K562 (cell line): ENCODE data around the gene SCARF1. TPM values are rescaled to one million over a fixed set of nuclear protein-coding genes. Genes with fewer than 3 reads are reported as not detected.

Source experiments
- ADNP ChIP-seq: fragments of 200-800 bp; sonication (Bioruptor generic); IDR thresholded peaks from 2 replicates; pipeline ENCODE4 v1.6.1; 2016; ENCODE audit warnings: missing genetic modification characterization, missing compliant biosample characterization
- ATF1 ChIP-seq, 2 experiments: fragments of 450-650 bp in 1 of 2; IDR thresholded peaks; 2 replicates each; pipeline ENCODE4 v1.6.1; 2016; ENCODE audit warnings: missing compliant biosample characterization in 1 of 2, missing genetic modification characterization in 1 of 2
- CBX8 ChIP-seq: fragments of 200-600 bp; sonication (generic); IDR thresholded peaks from 2 replicates; pipeline ENCODE4 v1.6.1; 2012; ENCODE audit warnings: borderline replicate concordance, mixed run types, low read depth, mild to moderate bottlenecking, moderate library complexity, mixed read lengths, low read length, control low read depth, inconsistent platforms; ENCODE audit not compliant: poor library complexity, severe bottlenecking; ENCODE audit errors: extremely low read depth
- ETV5 ChIP-seq: sonication (generic); formaldehyde crosslinking; IDR thresholded peaks from 2 replicates; pipeline ENCODE4 v1.4.0; 2020; ENCODE audit warnings: low read depth, mild to moderate bottlenecking, missing genetic modification reagents
- FOXP1 ChIP-seq: sonication (generic); formaldehyde crosslinking; IDR thresholded peaks from 2 replicates; pipeline ENCODE4 v1.8.0; 2022; ENCODE audit warnings: mild to moderate bottlenecking, missing genetic modification reagents
- GABPA ChIP-seq: fragments of 200-800 bp; sonication (Bioruptor generic); conservative IDR thresholded peaks from 2 replicates; pipeline ENCODE4 v1.6.1; 2016; ENCODE audit warnings: low read depth, missing genetic modification characterization, missing compliant biosample characterization
- HDAC6 ChIP-seq: IDR thresholded peaks from 2 replicates; pipeline ENCODE4 v1.6.1; 2012; ENCODE audit warnings: low read depth, mild to moderate bottlenecking, control low read depth, inconsistent platforms, low read length, moderate library complexity
- JUN ChIP-seq, 2 experiments: sonication (generic) in 1 of 2; formaldehyde crosslinking in 1 of 2; IDR thresholded peaks; 2 replicates each; pipeline versions ENCODE4 v1.6.1 to v1.8.0; 2012 to 2022; ENCODE audit warnings: borderline replicate concordance in 2 of 2, mild to moderate bottlenecking in 2 of 2, improper control_type of control experiment in 1 of 2, low read depth in 1 of 2, low read length in 1 of 2, missing genetic modification reagents in 1 of 2
- MYBL2 ChIP-seq, 2 experiments: fragments of 450-650 bp in 1 of 2; sonication (generic) in 1 of 2; formaldehyde crosslinking in 1 of 2; IDR thresholded peaks; 2 replicates each; pipeline versions ENCODE4 v1.6.1 to v1.8.1; 2017 to 2022; ENCODE audit warnings: borderline replicate concordance in 1 of 2, inconsistent platforms in 1 of 2, low read depth in 1 of 2, mild to moderate bottlenecking in 1 of 2, missing genetic modification reagents in 1 of 2, moderate library complexity in 1 of 2
- NFE2 ChIP-seq: IDR thresholded peaks from 2 replicates; pipeline ENCODE4 v1.6.1; 2014; ENCODE audit warnings: antibody characterized with exemption, low read depth
- SIN3A ChIP-seq, 2 experiments: fragments of 150-350 bp in 1 of 2; IDR thresholded peaks; 2 replicates each; pipeline ENCODE4 v1.6.1; 2011 to 2016; ENCODE audit warnings: borderline replicate concordance in 2 of 2, low read depth in 2 of 2, low read length in 2 of 2, mild to moderate bottlenecking in 2 of 2, moderate library complexity in 2 of 2; ENCODE audit not compliant: control insufficient read depth in 1 of 2
- SMAD1 ChIP-seq: fragments of 150-350 bp; IDR thresholded peaks from 2 replicates; pipeline ENCODE4 v1.6.1; 2014; ENCODE audit warnings: low read length, low read depth; ENCODE audit not compliant: partially characterized antibody
- SOX6 ChIP-seq: fragments of 450-650 bp; IDR thresholded peaks from 2 replicates; pipeline ENCODE4 v1.6.1; 2014; ENCODE audit warnings: mild to moderate bottlenecking
- TGIF2 ChIP-seq: sonication (generic); formaldehyde crosslinking; IDR thresholded peaks from 2 replicates; pipeline ENCODE4 v1.8.1; 2022; ENCODE audit warnings: mild to moderate bottlenecking, missing genetic modification reagents, moderate library complexity
- ZBED1 ChIP-seq: IDR thresholded peaks from 2 replicates; pipeline ENCODE4 v1.6.1; 2014
- ZNF79 ChIP-seq: fragments of 250-450 bp; sonication (Bioruptor Pico); IDR thresholded peaks from 2 replicates; pipeline ENCODE4 v1.4.0; 2020; ENCODE audit warnings: low read depth, mild to moderate bottlenecking, moderate library complexity
- polyA plus RNA-seq, 8 experiments: library from polyadenylated mRNA; depleted of rRNA in 4 of 8; stranded (reverse) in 5 of 8; unstranded in 3 of 8; fragments of >200 nt; fragmentation: Nextera tagmentation in 2 of 8; fragmentation: Illumina TruSeq in 1 of 8; extraction: Ambion mirVana in 2 of 8; extraction: Trizol in 1 of 8; gene quantifications; 2 replicates each; pipeline versions ENCODE4 v1.2.1 to v1.2.3, GENCODE V29; 2011 to 2014; ENCODE audit warnings: inconsistent platforms in 1 of 8, missing spikeins in 1 of 8
- total RNA-seq, 7 experiments: library from RNA; depleted of rRNA in 6 of 7; stranded (reverse); fragments of >200 nt in 6 of 7; fragmentation: Illumina TruSeq in 2 of 7; extraction: Trizol in 2 of 7; gene quantifications; 2 replicates each; pipeline versions ENCODE4 v1.2.1 to v1.2.3, GENCODE V29; 2011 to 2021; ENCODE audit warnings: low replicate concordance in 1 of 7
- TF ChIP-seq, protein P1 (sequence below), 2 experiments: fragments of 450-650 bp in 1 of 2; sonication (generic) in 1 of 2; formaldehyde crosslinking in 1 of 2; IDR thresholded peaks in 1 of 2; conservative IDR thresholded peaks in 1 of 2; 2 replicates each; pipeline versions ENCODE4 v1.6.1 to v1.8.1; 2016 to 2023; ENCODE audit warnings: mild to moderate bottlenecking in 2 of 2, moderate library complexity in 2 of 2, inconsistent platforms in 1 of 2, missing genetic modification reagents in 1 of 2
- TF ChIP-seq, protein P2 (sequence below): fragments of 450-650 bp; IDR thresholded peaks from 2 replicates; pipeline ENCODE4 v1.6.1; 2017; ENCODE audit warnings: antibody characterized with exemption, mild to moderate bottlenecking
- TF ChIP-seq, protein P3 (sequence below): fragments of 200-800 bp; sonication (Bioruptor generic); IDR thresholded peaks from 2 replicates; pipeline ENCODE4 v1.6.1; 2017; ENCODE audit warnings: missing genetic modification characterization, missing compliant biosample characterization

The SCARF1 gene
- total and polyA plus RNA-seq, 9 of the 15 experiments (the other 6 are each of a cell fraction or from before 2014, with no cell fraction given): 0.04 to 2.1 (median 0.63) TPM

DNA sequence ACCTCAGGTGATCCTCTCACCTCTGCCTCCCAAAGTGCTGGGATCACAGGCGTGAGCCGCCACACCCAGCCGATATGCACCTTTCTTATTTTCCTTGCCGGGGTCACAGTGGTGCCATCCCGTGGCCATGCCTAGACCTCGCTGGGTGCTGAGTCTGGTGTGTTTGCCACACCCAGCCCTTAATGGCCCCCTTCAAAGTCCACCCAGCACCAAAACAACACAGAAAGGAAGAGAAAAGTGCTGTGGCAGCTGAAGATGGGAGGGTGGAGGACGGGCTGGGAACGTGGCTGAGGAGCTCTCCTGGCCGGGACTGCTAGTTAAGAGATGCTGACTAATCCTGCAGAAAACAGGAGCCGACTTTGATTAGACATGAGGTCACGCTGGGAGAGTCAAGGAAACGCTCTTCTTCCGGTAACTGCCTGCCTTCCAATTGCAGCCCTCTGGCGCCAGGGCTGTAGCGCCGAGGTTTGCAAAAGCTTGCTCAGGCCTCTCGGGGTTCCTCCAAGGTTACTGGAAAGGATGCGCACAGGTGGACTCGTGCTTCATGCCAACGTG, 27.8 kb downstream of the SCARF1 start (continued):
- TF ChIP-seq CBX8 (no peak), ADNP (tag) (no peak), MYBL2 (IDR thresholded peaks at IDR 0.05; ENCODE audit: low read depth) (no peak), MYBL2 (CRISPR knock-in tag; IDR thresholded peaks at IDR 0.05; ENCODE audit: borderline replicate concordance) (no peak), JUN (IDR thresholded peaks at IDR 0.05; ENCODE audit: borderline replicate concordance, low read depth, low read length) (peak; percentile 66; the same call in 1 of the 2 replicates), JUN (CRISPR knock-in tag; IDR thresholded peaks at IDR 0.05; ENCODE audit: borderline replicate concordance) (no peak), TGIF2 (CRISPR knock-in tag) (no peak), FOXP1 (CRISPR knock-in tag) (0 out of 2 replicates have a peak, but pooled peaks have one; percentile 44), ETV5 (CRISPR knock-in tag) (0 out of 2 replicates have a peak, but pooled peaks have one; percentile 47), ZNF79 (CRISPR knock-in tag) (no peak), ATF1 (CRISPR knock-in tag; IDR thresholded peaks at IDR 0.05) (no peak), ATF1 (tag; IDR thresholded peaks at IDR 0.05) (peak; percentile 46), NFE2 (peak; percentile 75), HDAC6 (no peak), SOX6 (no peak), SMAD1 (no peak), SIN3A (IDR thresholded peaks at IDR 0.05; ENCODE audit: borderline replicate concordance in 2 of 2, control insufficient read depth in 1 of 2, low read depth in 2 of 2, low read length in 2 of 2) (0 out of 4 replicates have a peak, but pooled peaks of 1 of the 2 experiments have one; percentile 30), GABPA (tag) (peak; percentile 51; the same call in 1 of the 2 replicates), ZBED1 (0 out of 2 replicates have a peak, but pooled peaks have one; percentile 22)
- TF ChIP-seq, protein P1, sequence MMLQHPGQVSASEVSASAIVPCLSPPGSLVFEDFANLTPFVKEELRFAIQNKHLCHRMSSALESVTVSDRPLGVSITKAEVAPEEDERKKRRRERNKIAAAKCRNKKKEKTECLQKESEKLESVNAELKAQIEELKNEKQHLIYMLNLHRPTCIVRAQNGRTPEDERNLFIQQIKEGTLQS (IDR thresholded peaks at IDR 0.05): peak; percentile 79
- TF ChIP-seq, protein P1 (CRISPR knock-in tag; conservative IDR thresholded peaks at IDR 0.05): no peak
- TF ChIP-seq, protein P2, sequence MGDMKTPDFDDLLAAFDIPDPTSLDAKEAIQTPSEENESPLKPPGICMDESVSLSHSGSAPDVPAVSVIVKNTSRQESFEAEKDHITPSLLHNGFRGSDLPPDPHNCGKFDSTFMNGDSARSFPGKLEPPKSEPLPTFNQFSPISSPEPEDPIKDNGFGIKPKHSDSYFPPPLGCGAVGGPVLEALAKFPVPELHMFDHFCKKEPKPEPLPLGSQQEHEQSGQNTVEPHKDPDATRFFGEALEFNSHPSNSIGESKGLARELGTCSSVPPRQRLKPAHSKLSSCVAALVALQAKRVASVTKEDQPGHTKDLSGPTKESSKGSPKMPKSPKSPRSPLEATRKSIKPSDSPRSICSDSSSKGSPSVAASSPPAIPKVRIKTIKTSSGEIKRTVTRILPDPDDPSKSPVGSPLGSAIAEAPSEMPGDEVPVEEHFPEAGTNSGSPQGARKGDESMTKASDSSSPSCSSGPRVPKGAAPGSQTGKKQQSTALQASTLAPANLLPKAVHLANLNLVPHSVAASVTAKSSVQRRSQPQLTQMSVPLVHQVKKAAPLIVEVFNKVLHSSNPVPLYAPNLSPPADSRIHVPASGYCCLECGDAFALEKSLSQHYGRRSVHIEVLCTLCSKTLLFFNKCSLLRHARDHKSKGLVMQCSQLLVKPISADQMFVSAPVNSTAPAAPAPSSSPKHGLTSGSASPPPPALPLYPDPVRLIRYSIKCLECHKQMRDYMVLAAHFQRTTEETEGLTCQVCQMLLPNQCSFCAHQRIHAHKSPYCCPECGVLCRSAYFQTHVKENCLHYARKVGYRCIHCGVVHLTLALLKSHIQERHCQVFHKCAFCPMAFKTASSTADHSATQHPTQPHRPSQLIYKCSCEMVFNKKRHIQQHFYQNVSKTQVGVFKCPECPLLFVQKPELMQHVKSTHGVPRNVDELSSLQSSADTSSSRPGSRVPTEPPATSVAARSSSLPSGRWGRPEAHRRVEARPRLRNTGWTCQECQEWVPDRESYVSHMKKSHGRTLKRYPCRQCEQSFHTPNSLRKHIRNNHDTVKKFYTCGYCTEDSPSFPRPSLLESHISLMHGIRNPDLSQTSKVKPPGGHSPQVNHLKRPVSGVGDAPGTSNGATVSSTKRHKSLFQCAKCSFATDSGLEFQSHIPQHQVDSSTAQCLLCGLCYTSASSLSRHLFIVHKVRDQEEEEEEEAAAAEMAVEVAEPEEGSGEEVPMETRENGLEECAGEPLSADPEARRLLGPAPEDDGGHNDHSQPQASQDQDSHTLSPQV: peak; percentile 58
- TF ChIP-seq, protein P3, sequence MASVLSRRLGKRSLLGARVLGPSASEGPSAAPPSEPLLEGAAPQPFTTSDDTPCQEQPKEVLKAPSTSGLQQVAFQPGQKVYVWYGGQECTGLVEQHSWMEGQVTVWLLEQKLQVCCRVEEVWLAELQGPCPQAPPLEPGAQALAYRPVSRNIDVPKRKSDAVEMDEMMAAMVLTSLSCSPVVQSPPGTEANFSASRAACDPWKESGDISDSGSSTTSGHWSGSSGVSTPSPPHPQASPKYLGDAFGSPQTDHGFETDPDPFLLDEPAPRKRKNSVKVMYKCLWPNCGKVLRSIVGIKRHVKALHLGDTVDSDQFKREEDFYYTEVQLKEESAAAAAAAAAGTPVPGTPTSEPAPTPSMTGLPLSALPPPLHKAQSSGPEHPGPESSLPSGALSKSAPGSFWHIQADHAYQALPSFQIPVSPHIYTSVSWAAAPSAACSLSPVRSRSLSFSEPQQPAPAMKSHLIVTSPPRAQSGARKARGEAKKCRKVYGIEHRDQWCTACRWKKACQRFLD: no peak
